Smooth muscle cell (in vitro differentiated cells): ENCODE data around the gene OXT. TPM values are rescaled to one million over a fixed set of nuclear protein-coding genes. Genes with fewer than 3 reads are reported as not detected.
"Not testable (repeated sequence)": the region's sequence is repeated elsewhere in the genome, so short reads cannot be mapped to it uniquely, and the experiment has no call there.

Experiments
- DNase-seq: peaks from one replicate; lab custom pipeline; 2025; ENCODE audit not compliant: unreplicated experiment; lab: John Stamatoyannopoulos, UW
- H2AFZ ChIP-seq: fragments of 200-600 bp; sonication (generic); 2 replicates; pipeline ENCODE4 v1.6.0; 2016; ENCODE audit warnings: antibody characterized with exemption, low read depth, mild to moderate bottlenecking
- H3F3A ChIP-seq: fragments of 200-600 bp; sonication (generic); 2 replicates; pipeline ENCODE4 v1.6.0; 2017; ENCODE audit warnings: antibody characterized with exemption, low read depth
- H3K27ac ChIP-seq: fragments of 200-600 bp; sonication (generic); 2 replicates; pipeline ENCODE4 v1.5.1; 2016; ENCODE audit warnings: low read depth, mild to moderate bottlenecking
- H3K27me3 ChIP-seq: fragments of 200-600 bp; sonication (generic); 2 replicates; pipeline ENCODE4 v1.6.1; 2016; ENCODE audit warnings: low read depth, mild to moderate bottlenecking
- H3K36me3 ChIP-seq: fragments of 200-600 bp; sonication (generic); 2 replicates; pipeline ENCODE4 v1.5.1; 2016; ENCODE audit warnings: low read depth
- H3K4me1 ChIP-seq: fragments of 200-600 bp; sonication (generic); 2 replicates; pipeline ENCODE4 v1.5.1; 2016; ENCODE audit warnings: low read depth
- H3K4me2 ChIP-seq: fragments of 200-600 bp; sonication (generic); 2 replicates; pipeline ENCODE4 v1.6.0; 2016; ENCODE audit warnings: mild to moderate bottlenecking
- H3K4me3 ChIP-seq: fragments of 200-600 bp; sonication (generic); 2 replicates; pipeline ENCODE4 v1.5.1; 2016; ENCODE audit warnings: mild to moderate bottlenecking
- H3K79me2 ChIP-seq: fragments of 200-600 bp; sonication (generic); 2 replicates; pipeline ENCODE4 v1.6.0; 2016; ENCODE audit warnings: low read depth, mild to moderate bottlenecking
- H3K9ac ChIP-seq: fragments of 200-600 bp; sonication (generic); 2 replicates; pipeline ENCODE4 v1.6.0; 2016; ENCODE audit warnings: low read depth
- H3K9me3 ChIP-seq: fragments of 200-600 bp; sonication (generic); replicated peaks from 2 replicates; pipeline ENCODE4 v1.5.1; 2016; ENCODE audit warnings: low read depth
- H4K20me1 ChIP-seq: fragments of 200-600 bp; sonication (generic); 2 replicates; pipeline ENCODE4 v1.6.0; 2016; ENCODE audit warnings: low read depth
- CTCF ChIP-seq: fragments of 200-600 bp; sonication (generic); IDR thresholded peaks from 2 replicates; pipeline ENCODE4 v1.5.1; 2017; ENCODE audit warnings: borderline replicate concordance, mild to moderate bottlenecking, antibody characterized with exemption; ENCODE audit not compliant: insufficient read depth, poor library complexity, severe bottlenecking
- WGBS: methylation state at CpG from one replicate; pipeline ENCODE4 v1.1.7; 2016; ENCODE audit warnings: low lambda C conversion rate; 5-methylcytosine and 5-hydroxymethylcytosine counted together
- polyA plus RNA-seq: library from polyadenylated mRNA; unstranded; fragments of >200 nt; fragmentation: Nextera tagmentation; extraction: Ambion mirVana; gene quantifications from 2 replicates; pipeline ENCODE4 v1.2.1, GENCODE V29; 2016
- total RNA-seq: library from RNA; depleted of rRNA; stranded (reverse); fragments of >200 nt; gene quantifications from 2 replicates; pipeline ENCODE4 v1.2.3, GENCODE V29; 2014

OXT gene
- total and polyA plus RNA-seq, 2 experiments from 2014 or later: 2.8 TPM; not detected in 1

GRCh38 chr20:3051385-3052019 lies 19.9 kb upstream of the OXT start:
- Histone ChIP-seq H3K36me3 (no peaks in the 10 kb centered on the region), H3F3A (no peaks in the 10 kb centered on the region), H4K20me1 (no peaks in the 10 kb centered on the region), H3K9ac (no peak overlapping the region), H3K4me1 (no peaks in the 10 kb centered on the region), H3K79me2 (peaks cover 9% of the 10 kb centered on the region), H3K9me3 (no peaks in the 10 kb centered on the region), H2AFZ (no peak overlapping the region), H3K4me3 (no peak overlapping the region), H3K4me2 (no peak overlapping the region), H3K27me3 (no peaks in the 10 kb centered on the region), H3K27ac (no peak overlapping the region)
- no peak for DNase-seq
- TF ChIP-seq CTCF: no peak
- WGBS: 77% methylated on average over 7 of the region's 7 CpGs

- TF ChIP-seq CTCF: no peak
- no peaks in the 10 kb centered on the region for H3K36me3 ChIP-seq
- no peaks in the 10 kb centered on the region for H3K9me3 ChIP-seq
- peaks cover 22% of the 10 kb centered on the region for H4K20me1 ChIP-seq
- H3K27ac ChIP-seq: no peak overlapping the region
- WGBS: 98% methylated on average over 3 of the region's 3 CpGs
- DNase-seq: no peak
- no peak overlapping the region for H2AFZ ChIP-seq
- no peak overlapping the region for H3K4me3 ChIP-seq
- no peaks in the 10 kb centered on the region for H3K4me1 ChIP-seq
- H3F3A ChIP-seq: no peaks in the 10 kb centered on the region
- no peaks in the 10 kb centered on the region for H3K79me2 ChIP-seq
- H3K27me3 ChIP-seq: no peaks in the 10 kb centered on the region
- no peak overlapping the region for H3K4me2 ChIP-seq
- no peak overlapping the region for H3K9ac ChIP-seq
These were observed 11.9 kb upstream of the OXT start for GRCh38 chr20:3059489-3059888.

GRCh38 chr20:3064119-3064518 lies 7.3 kb upstream of the OXT start:
- not testable (repeated sequence) for H3K36me3 ChIP-seq, H3F3A ChIP-seq, H3K4me3 ChIP-seq, H3K4me1 ChIP-seq, H3K4me2 ChIP-seq, H2AFZ ChIP-seq, H3K79me2 ChIP-seq, H3K27ac ChIP-seq, H3K27me3 ChIP-seq, H3K9me3 ChIP-seq, DNase-seq, H3K9ac ChIP-seq
- WGBS: 83% methylated on average over 6 of the region's 6 CpGs
- peaks cover 22% of the 10 kb centered on the region for H4K20me1 ChIP-seq

- Histone ChIP-seq H2AFZ (no peak overlapping the region), H3K4me1 (no peaks in the 10 kb centered on the region)
- no peak for DNase-seq
These were observed 4.0 kb upstream of the OXT start for GRCh38 chr20:3067139-3068014.

More at GRCh38 chr20:3067139-3068014, 4.0 kb upstream of the OXT start:
- H3K79me2 ChIP-seq: no peaks in the 10 kb centered on the region
- no peak overlapping the region for H3K4me3 ChIP-seq
- no peaks in the 10 kb centered on the region for H3K9me3 ChIP-seq
- WGBS: 92% methylated on average over 23 of the region's 23 CpGs
- no peak overlapping the region for H3K4me2 ChIP-seq
- no peaks in the 10 kb centered on the region for H3F3A ChIP-seq
- H3K27ac ChIP-seq: no peak overlapping the region
- H3K27me3 ChIP-seq: peaks cover 10% of the 10 kb centered on the region
- H4K20me1 ChIP-seq: peaks cover under 1% of the 10 kb centered on the region
- H3K9ac ChIP-seq: no peak overlapping the region
- no peak for TF ChIP-seq CTCF
- H3K36me3 ChIP-seq: no peaks in the 10 kb centered on the region
